ENCODE measurements around the gene TMEM92.
"Not testable (repeated sequence)": the region's sequence is repeated elsewhere in the genome, so short reads cannot be mapped to it uniquely, and the experiment has no call there.

Gene TMEM92

DNA sequence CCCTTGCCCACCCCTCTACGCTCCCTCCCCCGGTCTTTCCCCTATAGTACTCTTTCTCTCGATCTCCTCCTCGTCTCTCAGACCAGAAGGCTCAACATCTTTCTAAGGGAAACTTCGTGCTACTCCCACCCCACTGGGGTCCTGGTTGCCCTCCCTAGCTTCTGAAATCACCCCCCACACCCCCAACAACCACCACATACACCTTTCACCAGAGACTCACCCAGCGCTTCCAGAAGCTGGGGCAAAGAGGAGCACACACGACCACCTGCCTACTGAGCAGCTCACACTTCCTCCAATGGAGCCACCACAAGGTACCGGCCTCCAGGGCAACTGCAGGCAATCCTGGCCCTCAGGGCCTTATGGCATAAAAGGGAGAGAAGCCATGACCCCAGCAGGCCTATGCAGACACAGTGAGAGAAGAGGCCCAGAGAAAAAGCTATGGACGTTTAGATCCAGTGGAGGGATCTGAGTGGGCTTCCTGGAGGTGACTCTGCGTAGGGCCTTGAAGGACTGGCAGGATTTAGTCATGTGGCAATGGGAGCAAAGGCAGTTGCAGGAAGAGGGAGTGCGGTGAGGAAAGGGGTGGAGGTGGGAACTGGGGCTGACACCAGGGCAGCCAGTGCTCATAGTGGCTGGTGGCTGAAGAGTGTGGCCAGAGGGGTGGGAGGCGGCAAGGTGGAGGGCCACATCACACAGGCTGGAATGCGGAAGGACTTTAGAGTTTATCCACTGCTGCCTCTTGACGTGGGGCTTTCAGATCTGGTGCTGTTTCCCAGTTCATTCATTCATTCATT, 12.1 kb upstream of the TMEM92 start:
- no peak for DNase-seq (ENCODE audit: low read depth)

DNA sequence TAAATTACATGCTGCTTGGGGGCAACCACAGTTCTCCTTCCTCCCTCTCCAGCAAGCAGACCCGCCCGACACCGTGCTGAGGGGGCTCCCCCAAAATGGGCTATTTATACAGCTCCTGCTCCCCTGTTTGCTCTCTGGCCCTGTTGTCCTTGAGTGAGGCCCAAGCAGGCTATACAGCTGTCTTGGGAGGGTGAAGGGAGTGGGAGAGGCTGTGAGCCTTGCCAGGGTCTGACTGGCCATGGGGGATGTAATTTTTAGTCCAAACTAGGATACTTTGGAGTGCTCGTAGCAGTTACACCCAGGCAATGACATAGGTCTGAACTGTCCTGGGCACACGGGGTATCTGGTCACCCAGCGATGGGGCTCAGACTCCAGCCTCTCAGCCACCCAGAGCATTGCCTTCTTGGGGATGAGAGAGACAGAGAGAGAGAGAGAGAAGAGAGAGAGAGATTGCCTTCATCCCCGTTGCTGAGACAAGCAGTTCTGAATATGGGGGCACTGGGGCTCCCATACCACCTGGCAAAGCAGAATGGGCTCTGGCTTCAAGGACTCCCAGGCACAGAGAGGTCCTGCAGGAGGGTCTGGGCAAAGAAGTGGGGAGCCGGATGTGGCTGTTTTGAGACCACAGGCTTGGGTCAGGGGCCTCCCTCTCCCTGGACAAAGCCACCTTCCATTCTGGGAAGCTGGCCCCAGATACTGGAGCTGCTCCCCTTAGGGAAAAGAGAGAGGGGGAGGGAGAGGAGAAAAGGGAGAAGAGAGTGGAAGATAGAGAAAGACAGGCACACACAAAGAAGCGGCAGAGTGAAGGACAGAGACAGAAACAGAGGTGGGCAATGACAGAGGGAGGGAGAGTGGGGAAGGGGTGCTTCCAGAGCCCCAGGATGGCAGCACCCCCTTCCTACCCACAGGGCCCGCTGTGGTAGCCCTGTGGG, 10.7 kb upstream of the TMEM92 start:
- no peak for DNase-seq (ENCODE audit: low read depth)

GRCh38 chr17:50264263-50265113, 9.8 kb upstream of the TMEM92 start:
- DNase-seq (ENCODE audit: low read depth), result peak; percentile 38

- DNase-seq (ENCODE audit: low read depth), result no peak
Observed at GRCh38 chr17:50265212-50265611, 9.1 kb upstream of the TMEM92 start.

- DNase-seq (ENCODE audit: low read depth), result no peak
Observed at GRCh38 chr17:50265690-50266315, 8.5 kb upstream of the TMEM92 start.

DNA sequence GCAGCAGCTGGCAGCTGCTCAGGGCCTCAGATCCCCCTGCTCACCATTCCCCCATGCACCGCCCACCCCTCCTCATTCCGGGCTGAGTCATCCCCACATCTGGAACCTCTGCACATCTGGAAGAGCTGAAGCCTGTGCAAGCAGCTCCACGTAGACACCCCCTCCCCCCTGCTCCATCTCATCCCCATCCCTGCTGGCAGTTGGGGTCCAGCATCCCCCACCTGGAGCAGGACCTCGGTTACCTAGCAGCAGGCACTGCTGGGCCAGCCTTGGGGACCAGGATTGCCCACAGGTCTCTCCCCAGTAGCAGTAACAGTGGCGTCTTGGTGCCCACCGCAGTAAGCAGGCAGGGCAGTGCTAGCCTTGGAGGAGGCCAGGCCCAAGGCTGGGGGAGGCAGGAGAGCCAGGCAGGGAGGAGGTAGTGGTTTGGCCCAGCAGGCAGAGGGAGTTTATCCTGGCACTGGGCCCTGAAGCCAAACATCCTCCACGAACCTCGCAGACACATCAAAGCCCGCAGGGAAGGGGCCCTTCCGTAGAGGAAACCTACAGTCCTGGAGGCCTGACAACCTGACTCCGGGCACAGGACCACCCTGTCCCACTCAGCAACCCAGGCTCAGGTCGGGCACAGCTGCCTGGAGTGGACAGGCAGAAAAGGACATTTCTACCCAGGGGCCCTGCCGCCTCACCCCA, 7.7 kb upstream of the TMEM92 start:
- peak; percentile 80 for DNase-seq (ENCODE audit: low read depth)

DNA sequence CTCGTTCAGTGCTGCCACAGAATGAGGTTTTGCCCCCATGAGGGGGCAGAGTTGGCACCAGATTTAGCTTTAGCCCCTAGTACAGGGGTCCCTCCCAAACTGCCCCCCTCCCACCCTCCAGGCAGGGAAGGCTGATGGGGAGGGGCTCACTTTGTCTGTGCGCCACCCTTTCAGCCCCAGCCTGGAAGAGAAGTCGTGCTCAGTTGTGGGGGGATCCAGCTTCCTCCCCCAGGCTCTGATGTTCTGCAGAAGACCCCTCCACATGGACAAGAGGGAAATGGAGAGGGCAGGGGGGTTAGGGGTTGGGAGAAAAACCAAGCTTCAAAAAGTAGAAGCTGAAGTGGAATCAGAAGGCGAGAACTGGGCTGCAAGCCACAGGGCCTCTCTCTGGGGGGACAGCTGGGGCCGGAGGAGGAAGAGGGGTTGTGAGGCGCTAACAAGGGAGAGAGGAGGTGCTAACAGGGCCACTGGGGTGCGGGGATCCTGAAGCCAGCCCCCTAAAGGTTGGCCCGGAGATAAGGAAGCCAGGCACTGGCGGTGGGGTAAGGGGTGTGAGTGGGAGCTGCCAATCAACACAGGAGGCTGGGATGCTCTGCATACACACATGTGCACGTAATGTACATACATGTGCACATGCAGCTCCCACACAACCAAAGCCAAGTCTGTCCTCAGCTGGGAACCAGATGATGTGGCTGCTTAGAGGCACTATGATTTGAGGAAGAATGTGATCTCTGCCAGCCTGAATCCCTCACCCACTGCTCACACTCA, 7.0 kb upstream of the TMEM92 start:
- DNase-seq (ENCODE audit: low read depth), result no peak

GRCh38 chr17:50268026-50268425, 6.2 kb upstream of the TMEM92 start:
- DNase-seq (ENCODE audit: low read depth), result no peak

DNA sequence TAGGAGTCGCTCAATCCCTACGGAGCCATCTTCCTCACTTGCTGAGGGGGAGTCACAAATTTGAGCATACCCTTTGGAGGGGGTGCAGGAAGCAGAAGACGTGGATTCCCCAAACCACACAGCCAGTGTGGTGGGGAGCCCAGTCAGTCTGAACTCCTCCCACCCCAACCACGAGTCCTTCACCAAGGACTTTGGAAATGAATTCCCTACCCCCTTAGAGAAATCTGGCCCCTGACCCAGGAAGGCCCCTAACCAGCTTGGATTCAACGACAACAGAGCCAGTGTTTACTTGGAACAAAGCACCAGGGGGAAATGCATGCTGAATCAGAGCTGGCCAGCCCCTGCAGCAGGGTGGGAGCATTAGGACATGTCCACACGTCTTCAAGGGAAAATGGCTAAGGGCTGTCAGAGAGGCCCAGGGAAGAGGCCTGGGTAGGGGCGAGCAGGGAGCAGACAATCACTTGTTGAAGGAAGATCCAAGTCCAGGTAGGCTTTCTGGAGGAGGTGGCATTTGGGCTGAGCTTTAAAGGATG, 5.5 kb upstream of the TMEM92 start:
- no peak for DNase-seq (ENCODE audit: low read depth)

- DNase-seq (ENCODE audit: low read depth), result peak; percentile 74
Observed at GRCh38 chr17:50269477-50270434, 4.5 kb upstream of the TMEM92 start.

GRCh38 chr17:50270435-50271362, 3.6 kb upstream of the TMEM92 start:
- peak; percentile 54 for DNase-seq (ENCODE audit: low read depth)

GRCh38 chr17:50271363-50271750, 2.9 kb upstream of the TMEM92 start:
- not testable (repeated sequence) for DNase-seq (ENCODE audit: low read depth)

- no peak for DNase-seq (ENCODE audit: low read depth)
Observed at GRCh38 chr17:50272246-50272645, 2.0 kb upstream of the TMEM92 start.

DNA sequence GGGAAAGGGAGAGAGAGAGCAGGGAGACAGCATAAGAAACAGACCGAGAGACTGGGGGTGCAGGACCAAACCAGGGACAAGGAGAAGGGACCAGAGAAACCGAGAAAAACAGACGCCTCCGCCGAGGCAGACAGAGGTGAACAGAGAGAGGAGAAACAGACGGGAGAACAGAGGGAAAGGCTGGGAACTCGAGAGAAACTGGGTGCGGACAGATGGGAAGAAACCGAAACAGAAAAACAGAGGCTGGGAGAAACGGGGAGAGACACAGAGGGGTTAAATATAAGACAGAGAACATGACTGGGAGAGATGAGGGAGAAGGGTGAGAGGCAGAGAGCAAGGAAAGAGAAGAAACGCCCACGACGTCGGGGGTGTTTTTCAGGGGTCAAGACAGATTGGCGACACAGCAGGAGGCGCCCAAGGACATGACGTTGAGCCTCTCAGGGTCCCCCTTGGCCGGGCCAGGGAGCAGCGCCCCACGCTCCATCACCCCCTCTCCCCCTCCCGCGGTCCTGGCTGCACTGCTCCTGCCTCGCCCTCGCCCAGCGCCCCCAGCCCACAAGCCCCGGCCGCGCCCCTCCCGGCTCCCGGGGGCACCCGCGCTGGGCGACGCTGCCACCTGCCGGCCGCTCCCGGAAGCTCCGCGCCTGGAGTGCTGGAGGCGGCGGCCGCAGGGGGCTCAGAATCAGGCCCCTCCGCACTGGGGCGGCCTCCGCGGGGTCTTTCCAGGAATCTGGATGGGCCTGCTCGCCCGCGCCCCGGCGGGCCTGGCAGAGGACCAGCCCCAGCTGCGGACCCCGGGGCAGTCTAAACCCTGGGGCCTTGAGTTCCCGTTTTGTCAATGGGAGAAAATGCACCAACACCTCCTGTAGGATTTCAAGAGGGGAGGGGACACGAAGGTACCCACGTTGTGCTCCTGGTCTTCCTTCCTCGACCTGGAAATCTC, 1.3 kb upstream of the TMEM92 start:
- no peak for DNase-seq (ENCODE audit: low read depth)

DNA sequence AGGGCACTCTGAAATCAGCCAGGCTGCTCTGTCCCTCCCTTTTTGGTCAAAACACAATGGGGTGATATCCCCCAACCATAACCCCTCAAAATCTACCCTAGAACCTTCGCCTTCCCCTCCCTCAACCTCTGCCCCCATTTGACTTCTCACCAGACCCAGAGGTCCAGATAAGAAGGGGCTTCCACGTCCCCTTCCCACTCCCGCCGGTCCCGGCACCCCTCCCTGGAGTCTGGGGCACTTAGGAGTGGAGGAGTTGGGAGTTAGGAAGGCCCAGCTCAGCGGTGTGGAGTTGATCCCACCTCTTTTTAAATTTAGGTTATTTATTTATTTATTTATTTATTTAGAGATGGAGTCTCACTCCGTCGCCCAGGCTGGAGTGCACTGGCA, 619 bp upstream of the TMEM92 start:
- no peak for DNase-seq (ENCODE audit: low read depth)

GRCh38 chr17:50274897-50275221, 593 bp downstream of the TMEM92 start:
- DNase-seq (ENCODE audit: low read depth), result no peak

DNA sequence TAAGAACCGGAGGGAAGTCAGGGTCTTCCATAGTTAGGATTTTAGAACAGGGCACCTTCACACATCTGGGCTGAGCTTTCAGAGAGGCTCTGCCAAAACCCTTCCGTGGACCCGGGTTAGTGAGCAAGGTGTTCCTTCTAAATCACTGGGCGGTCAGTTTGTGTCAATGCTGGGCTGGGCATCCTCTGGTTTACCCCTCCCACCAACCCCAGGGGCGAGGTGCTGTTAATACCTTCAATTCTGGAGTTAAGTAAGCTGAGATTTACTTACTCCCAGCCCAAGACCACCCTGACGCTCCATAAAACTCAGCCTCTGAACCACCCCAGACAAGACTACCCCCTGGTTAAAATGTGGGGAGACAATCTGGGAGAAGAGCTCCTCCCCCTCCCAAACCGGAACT, 1.0 kb downstream of the TMEM92 start:
- DNase-seq (ENCODE audit: low read depth), result no peak

Data from amniotic epithelial cell (primary cell).